Measurements from ENCODE around the gene SPPL3. TPM values are rescaled to one million over a fixed set of nuclear protein-coding genes. Genes with fewer than 3 reads are reported as not detected.

The SPPL3 gene
- total and polyA plus RNA-seq, 2 experiments from 2014 or later, result 10.9 to 27.8 TPM

DNA sequence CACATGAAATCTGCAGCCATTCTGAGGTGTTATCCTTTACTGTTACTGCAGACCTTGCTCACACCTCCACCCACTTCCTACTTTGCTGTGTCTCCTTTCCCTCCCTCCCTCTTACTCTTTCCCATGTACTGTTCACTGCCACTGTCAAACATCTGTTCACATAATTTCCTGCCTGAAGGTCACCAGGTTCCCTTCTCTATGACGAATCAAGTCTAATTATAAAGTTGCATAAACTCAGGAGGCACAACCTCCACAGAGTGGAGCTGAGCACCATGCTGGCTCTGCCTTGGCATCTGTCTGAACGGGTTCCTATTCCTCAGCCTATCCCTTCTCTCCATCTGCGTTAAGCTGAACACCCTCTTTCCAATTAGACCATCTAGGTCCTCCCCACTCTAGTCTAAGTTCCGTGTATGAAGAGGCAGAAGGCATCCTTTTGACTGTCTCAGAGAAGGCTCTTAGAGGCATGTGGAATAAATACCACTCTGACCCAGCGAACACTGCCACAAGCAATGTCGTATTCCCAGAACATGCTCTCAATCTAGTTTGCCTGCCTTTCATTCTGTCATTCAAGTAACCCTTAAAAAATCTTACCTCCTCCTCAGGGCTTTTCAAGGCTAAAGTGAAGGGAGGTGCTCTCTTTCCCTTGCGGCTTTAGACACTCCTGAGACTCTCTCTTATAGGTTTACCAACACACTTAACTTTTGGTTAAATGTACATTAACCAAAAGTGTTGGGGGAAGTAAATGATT is 129.8 kb downstream of the SPPL3 start (continued):
- TF ChIP-seq, protein P1, sequence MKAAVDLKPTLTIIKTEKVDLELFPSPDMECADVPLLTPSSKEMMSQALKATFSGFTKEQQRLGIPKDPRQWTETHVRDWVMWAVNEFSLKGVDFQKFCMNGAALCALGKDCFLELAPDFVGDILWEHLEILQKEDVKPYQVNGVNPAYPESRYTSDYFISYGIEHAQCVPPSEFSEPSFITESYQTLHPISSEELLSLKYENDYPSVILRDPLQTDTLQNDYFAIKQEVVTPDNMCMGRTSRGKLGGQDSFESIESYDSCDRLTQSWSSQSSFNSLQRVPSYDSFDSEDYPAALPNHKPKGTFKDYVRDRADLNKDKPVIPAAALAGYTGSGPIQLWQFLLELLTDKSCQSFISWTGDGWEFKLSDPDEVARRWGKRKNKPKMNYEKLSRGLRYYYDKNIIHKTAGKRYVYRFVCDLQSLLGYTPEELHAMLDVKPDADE (IDR thresholded peaks at IDR 0.05), result no peak
- TF ChIP-seq STAT1 (IDR thresholded peaks at IDR 0.05; ENCODE audit: unreplicated experiment), result no peak
- no peak for TF ChIP-seq ZNF331 (CRISPR knock-in tag; IDR thresholded peaks at IDR 0.05; ENCODE audit: low read depth)
- TF ChIP-seq EZH2 (IDR thresholded peaks at IDR 0.05; ENCODE audit: low read depth, unreplicated experiment), result no peak
- TF ChIP-seq NANOG (IDR thresholded peaks at IDR 0.05; ENCODE audit: borderline replicate concordance), result no peak
- TF ChIP-seq, protein P2, sequence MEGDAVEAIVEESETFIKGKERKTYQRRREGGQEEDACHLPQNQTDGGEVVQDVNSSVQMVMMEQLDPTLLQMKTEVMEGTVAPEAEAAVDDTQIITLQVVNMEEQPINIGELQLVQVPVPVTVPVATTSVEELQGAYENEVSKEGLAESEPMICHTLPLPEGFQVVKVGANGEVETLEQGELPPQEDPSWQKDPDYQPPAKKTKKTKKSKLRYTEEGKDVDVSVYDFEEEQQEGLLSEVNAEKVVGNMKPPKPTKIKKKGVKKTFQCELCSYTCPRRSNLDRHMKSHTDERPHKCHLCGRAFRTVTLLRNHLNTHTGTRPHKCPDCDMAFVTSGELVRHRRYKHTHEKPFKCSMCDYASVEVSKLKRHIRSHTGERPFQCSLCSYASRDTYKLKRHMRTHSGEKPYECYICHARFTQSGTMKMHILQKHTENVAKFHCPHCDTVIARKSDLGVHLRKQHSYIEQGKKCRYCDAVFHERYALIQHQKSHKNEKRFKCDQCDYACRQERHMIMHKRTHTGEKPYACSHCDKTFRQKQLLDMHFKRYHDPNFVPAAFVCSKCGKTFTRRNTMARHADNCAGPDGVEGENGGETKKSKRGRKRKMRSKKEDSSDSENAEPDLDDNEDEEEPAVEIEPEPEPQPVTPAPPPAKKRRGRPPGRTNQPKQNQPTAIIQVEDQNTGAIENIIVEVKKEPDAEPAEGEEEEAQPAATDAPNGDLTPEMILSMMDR (conservative IDR thresholded peaks at IDR 0.05; ENCODE audit: low read depth in 2 of 2), result no peak
- no peak for TF ChIP-seq JUNB (IDR thresholded peaks at IDR 0.05; ENCODE audit: unreplicated experiment)
- no peak for TF ChIP-seq CREB1 (CRISPR knock-in tag; IDR thresholded peaks at IDR 0.05; ENCODE audit: low read depth)
- no peak for TF ChIP-seq ZNF114 (CRISPR knock-in tag; IDR thresholded peaks at IDR 0.05)
- no peak for TF ChIP-seq POLR2AphosphoS5 (IDR thresholded peaks at IDR 0.05; ENCODE audit: low read depth)
- TF ChIP-seq, protein P3, sequence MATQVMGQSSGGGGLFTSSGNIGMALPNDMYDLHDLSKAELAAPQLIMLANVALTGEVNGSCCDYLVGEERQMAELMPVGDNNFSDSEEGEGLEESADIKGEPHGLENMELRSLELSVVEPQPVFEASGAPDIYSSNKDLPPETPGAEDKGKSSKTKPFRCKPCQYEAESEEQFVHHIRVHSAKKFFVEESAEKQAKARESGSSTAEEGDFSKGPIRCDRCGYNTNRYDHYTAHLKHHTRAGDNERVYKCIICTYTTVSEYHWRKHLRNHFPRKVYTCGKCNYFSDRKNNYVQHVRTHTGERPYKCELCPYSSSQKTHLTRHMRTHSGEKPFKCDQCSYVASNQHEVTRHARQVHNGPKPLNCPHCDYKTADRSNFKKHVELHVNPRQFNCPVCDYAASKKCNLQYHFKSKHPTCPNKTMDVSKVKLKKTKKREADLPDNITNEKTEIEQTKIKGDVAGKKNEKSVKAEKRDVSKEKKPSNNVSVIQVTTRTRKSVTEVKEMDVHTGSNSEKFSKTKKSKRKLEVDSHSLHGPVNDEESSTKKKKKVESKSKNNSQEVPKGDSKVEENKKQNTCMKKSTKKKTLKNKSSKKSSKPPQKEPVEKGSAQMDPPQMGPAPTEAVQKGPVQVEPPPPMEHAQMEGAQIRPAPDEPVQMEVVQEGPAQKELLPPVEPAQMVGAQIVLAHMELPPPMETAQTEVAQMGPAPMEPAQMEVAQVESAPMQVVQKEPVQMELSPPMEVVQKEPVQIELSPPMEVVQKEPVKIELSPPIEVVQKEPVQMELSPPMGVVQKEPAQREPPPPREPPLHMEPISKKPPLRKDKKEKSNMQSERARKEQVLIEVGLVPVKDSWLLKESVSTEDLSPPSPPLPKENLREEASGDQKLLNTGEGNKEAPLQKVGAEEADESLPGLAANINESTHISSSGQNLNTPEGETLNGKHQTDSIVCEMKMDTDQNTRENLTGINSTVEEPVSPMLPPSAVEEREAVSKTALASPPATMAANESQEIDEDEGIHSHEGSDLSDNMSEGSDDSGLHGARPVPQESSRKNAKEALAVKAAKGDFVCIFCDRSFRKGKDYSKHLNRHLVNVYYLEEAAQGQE (IDR thresholded peaks at IDR 0.05; ENCODE audit: unreplicated experiment), result no peak

DNA sequence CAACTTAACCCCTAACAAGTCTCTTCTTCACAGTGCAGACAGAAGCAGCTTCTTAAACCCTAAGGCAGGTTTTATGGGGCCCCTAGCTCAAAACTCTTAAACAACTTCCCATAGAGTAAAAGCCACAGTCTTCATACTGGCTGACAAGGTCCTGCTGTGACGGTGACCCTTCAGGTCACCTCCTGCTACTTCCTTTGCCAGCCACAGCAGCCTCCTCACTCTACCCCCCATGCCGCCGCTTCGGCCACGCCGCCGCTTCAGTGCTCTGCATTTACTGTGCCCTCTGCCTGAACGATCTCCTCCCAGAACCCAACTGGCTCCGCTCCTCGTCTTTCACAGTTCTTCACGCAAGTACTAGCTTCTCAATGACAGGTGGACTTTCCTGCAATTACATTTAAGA is 133.1 kb downstream of the SPPL3 start:
- ATAC-seq (no peak), DNase-seq (ENCODE audit: low spot score) (no peak)
- Mint-ChIP-seq H3K4me3 (no peak overlapping the region), H3K36me3 (ENCODE audit: low read depth) (peaks cover 25% of the 10 kb centered on the region), H3K27me3 (ENCODE audit: insufficient read depth, low read depth, poor library complexity) (peaks cover 4% of the 10 kb centered on the region), H3K27ac (no peak overlapping the region), H3K4me1 (peaks cover 14% of the 10 kb centered on the region), H3K9me3 (no peaks in the 10 kb centered on the region)
- Histone ChIP-seq H3K36me3 (ENCODE audit: insufficient read depth) (no peaks in the 10 kb centered on the region; the same call in 1 of the 2 replicates), H3K79me2 (replicated peaks; ENCODE audit: insufficient read depth) (no peaks in the 10 kb centered on the region), H3K4me2 (no peak overlapping the region), H2AFZ (no peak overlapping the region), H3K27ac (ENCODE audit: low read depth) (no peak overlapping the region), H3K27me3 (ENCODE audit: insufficient read depth) (no peaks in the 10 kb centered on the region), H4K20me1 (replicated peaks; ENCODE audit: insufficient read depth) (peaks cover 3% of the 10 kb centered on the region; the same call in 1 of the 2 replicates), H3K4me3 (no peak overlapping the region), H3K4me1 (ENCODE audit: insufficient read depth) (no peaks in the 10 kb centered on the region), H3K9me2 (ENCODE audit: insufficient read depth) (no peaks in the 10 kb centered on the region), H3F3A (replicated peaks; ENCODE audit: low read depth) (no peaks in the 10 kb centered on the region)
- TF ChIP-seq ZNF331 (CRISPR knock-in tag; IDR thresholded peaks at IDR 0.05; ENCODE audit: low read depth) (no peak), EZH2phosphoT487 (IDR thresholded peaks at IDR 0.05; ENCODE audit: unreplicated experiment) (no peak)
- TF ChIP-seq, protein P4, sequence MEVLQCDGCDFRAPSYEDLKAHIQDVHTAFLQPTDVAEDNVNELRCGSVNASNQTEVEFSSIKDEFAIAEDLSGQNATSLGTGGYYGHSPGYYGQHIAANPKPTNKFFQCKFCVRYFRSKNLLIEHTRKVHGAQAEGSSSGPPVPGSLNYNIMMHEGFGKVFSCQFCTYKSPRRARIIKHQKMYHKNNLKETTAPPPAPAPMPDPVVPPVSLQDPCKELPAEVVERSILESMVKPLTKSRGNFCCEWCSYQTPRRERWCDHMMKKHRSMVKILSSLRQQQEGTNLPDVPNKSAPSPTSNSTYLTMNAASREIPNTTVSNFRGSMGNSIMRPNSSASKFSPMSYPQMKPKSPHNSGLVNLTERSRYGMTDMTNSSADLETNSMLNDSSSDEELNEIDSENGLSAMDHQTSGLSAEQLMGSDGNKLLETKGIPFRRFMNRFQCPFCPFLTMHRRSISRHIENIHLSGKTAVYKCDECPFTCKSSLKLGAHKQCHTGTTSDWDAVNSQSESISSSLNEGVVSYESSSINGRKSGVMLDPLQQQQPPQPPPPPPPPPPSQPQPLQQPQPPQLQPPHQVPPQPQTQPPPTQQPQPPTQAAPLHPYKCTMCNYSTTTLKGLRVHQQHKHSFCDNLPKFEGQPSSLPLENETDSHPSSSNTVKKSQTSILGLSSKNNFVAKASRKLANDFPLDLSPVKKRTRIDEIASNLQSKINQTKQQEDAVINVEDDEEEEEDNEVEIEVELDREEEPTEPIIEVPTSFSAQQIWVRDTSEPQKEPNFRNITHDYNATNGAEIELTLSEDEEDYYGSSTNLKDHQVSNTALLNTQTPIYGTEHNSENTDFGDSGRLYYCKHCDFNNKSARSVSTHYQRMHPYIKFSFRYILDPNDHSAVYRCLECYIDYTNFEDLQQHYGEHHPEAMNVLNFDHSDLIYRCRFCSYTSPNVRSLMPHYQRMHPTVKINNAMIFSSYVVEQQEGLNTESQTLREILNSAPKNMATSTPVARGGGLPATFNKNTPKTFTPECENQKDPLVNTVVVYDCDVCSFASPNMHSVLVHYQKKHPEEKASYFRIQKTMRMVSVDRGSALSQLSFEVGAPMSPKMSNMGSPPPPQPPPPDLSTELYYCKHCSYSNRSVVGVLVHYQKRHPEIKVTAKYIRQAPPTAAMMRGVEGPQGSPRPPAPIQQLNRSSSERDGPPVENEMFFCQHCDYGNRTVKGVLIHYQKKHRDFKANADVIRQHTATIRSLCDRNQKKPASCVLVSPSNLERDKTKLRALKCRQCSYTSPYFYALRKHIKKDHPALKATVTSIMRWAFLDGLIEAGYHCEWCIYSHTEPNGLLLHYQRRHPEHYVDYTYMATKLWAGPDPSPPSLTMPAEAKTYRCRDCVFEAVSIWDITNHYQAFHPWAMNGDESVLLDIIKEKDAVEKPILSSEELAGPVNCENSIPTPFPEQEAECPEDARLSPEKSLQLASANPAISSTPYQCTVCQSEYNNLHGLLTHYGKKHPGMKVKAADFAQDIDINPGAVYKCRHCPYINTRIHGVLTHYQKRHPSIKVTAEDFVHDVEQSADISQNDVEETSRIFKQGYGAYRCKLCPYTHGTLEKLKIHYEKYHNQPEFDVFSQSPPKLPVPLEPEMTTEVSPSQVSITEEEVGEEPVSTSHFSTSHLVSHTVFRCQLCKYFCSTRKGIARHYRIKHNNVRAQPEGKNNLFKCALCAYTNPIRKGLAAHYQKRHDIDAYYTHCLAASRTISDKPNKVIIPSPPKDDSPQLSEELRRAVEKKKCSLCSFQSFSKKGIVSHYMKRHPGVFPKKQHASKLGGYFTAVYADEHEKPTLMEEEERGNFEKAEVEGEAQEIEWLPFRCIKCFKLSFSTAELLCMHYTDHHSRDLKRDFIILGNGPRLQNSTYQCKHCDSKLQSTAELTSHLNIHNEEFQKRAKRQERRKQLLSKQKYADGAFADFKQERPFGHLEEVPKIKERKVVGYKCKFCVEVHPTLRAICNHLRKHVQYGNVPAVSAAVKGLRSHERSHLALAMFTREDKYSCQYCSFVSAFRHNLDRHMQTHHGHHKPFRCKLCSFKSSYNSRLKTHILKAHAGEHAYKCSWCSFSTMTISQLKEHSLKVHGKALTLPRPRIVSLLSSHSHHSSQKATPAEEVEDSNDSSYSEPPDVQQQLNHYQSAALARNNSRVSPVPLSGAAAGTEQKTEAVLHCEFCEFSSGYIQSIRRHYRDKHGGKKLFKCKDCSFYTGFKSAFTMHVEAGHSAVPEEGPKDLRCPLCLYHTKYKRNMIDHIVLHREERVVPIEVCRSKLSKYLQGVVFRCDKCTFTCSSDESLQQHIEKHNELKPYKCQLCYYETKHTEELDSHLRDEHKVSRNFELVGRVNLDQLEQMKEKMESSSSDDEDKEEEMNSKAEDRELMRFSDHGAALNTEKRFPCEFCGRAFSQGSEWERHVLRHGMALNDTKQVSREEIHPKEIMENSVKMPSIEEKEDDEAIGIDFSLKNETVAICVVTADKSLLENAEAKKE (CRISPR knock-in tag; IDR thresholded peaks at IDR 0.05), result no peak

Measured in GM23338 (cell line).